Measurements from ENCODE around the gene PITPNC1.
"Not testable (repeated sequence)": the region's sequence is repeated elsewhere in the genome, so short reads cannot be mapped to it uniquely, and the experiment has no call there.

Gene PITPNC1

GRCh38 chr17:67480959-67481358 is 103.9 kb downstream of the PITPNC1 start:
- H3K4me3 Mint-ChIP-seq; DNase-seq; H3K9me3 Mint-ChIP-seq; H3K27me3 Mint-ChIP-seq; ATAC-seq; H3K36me3 Mint-ChIP-seq (ENCODE audit: low read depth): not testable (repeated sequence)
- peaks cover 83% of the 10 kb centered on the region for H3K4me1 Mint-ChIP-seq
- peak overlapping the region; percentile 90 for H3K27ac Mint-ChIP-seq

- H3K4me1 Mint-ChIP-seq, result peaks cover 84% of the 10 kb centered on the region
- ATAC-seq, result no peak
- no peaks in the 10 kb centered on the region for H3K27me3 Mint-ChIP-seq
- DNase-seq, result no peak
- peaks cover 1% of the 10 kb centered on the region for H3K36me3 Mint-ChIP-seq (ENCODE audit: low read depth)
- peak overlapping the region; percentile 90 for H3K27ac Mint-ChIP-seq
- H3K4me3 Mint-ChIP-seq, result peak overlapping the region; percentile 45
- no peaks in the 10 kb centered on the region for H3K9me3 Mint-ChIP-seq
These were observed 104.7 kb downstream of the PITPNC1 start for GRCh38 chr17:67481808-67482207.

- Mint-ChIP-seq H3K36me3 (ENCODE audit: low read depth) (peaks cover 1% of the 10 kb centered on the region), H3K9me3 (no peaks in the 10 kb centered on the region), H3K27me3 (no peaks in the 10 kb centered on the region), H3K4me1 (peaks cover 88% of the 10 kb centered on the region), H3K27ac (peak overlapping the region; percentile 90), H3K4me3 (no peak overlapping the region)
- DNase-seq (no peak), ATAC-seq (no peak)
These were observed 105.7 kb downstream of the PITPNC1 start for GRCh38 chr17:67482764-67483163.

GRCh38 chr17:67484261-67484660 is 107.2 kb downstream of the PITPNC1 start:
- H3K27ac Mint-ChIP-seq, result peak overlapping the region; percentile 36
- H3K27me3 Mint-ChIP-seq, result no peaks in the 10 kb centered on the region
- H3K9me3 Mint-ChIP-seq, result no peaks in the 10 kb centered on the region
- H3K4me1 Mint-ChIP-seq, result peaks cover 84% of the 10 kb centered on the region
- peaks cover 5% of the 10 kb centered on the region for H3K36me3 Mint-ChIP-seq (ENCODE audit: low read depth)
- DNase-seq (no peak), ATAC-seq (no peak)
- no peak overlapping the region for H3K4me3 Mint-ChIP-seq

GRCh38 chr17:67485666-67486065 is 108.6 kb downstream of the PITPNC1 start:
- Mint-ChIP-seq H3K4me1 (peaks cover 79% of the 10 kb centered on the region), H3K4me3 (no peak overlapping the region), H3K36me3 (ENCODE audit: low read depth) (peaks cover 7% of the 10 kb centered on the region), H3K27me3 (no peaks in the 10 kb centered on the region), H3K9me3 (no peaks in the 10 kb centered on the region), H3K27ac (no peak overlapping the region)
- no peak for DNase-seq
- no peak for ATAC-seq

- Mint-ChIP-seq H3K27ac (peak overlapping the region; percentile 61), H3K9me3 (no peaks in the 10 kb centered on the region), H3K36me3 (ENCODE audit: low read depth) (peaks cover 7% of the 10 kb centered on the region), H3K4me3 (no peak overlapping the region), H3K4me1 (peaks cover 81% of the 10 kb centered on the region), H3K27me3 (no peaks in the 10 kb centered on the region)
- DNase-seq (no peak), ATAC-seq (no peak)
These were observed 110.4 kb downstream of the PITPNC1 start for GRCh38 chr17:67487506-67487905.

GRCh38 chr17:67488161-67488560 is 111.1 kb downstream of the PITPNC1 start:
- Mint-ChIP-seq H3K9me3 (no peaks in the 10 kb centered on the region), H3K4me1 (peaks cover 81% of the 10 kb centered on the region)
- DNase-seq, result no peak

GRCh38 chr17:67488768-67489167 is 111.7 kb downstream of the PITPNC1 start:
- Mint-ChIP-seq H3K4me1 (peaks cover 84% of the 10 kb centered on the region), H3K36me3 (ENCODE audit: low read depth) (peaks cover 7% of the 10 kb centered on the region), H3K9me3 (no peaks in the 10 kb centered on the region), H3K27me3 (no peaks in the 10 kb centered on the region), H3K4me3 (no peak overlapping the region), H3K27ac (peak overlapping the region; percentile 45)
- DNase-seq (no peak), ATAC-seq (no peak)

More at GRCh38 chr17:67488161-67488560, 111.1 kb downstream of the PITPNC1 start:
- Mint-ChIP-seq H3K36me3 (ENCODE audit: low read depth) (peaks cover 7% of the 10 kb centered on the region), H3K27me3 (no peaks in the 10 kb centered on the region), H3K27ac (peak overlapping the region; percentile 61), H3K4me3 (no peak overlapping the region)
- no peak for ATAC-seq

- Mint-ChIP-seq H3K27ac (peak overlapping the region; percentile 45), H3K4me3 (no peak overlapping the region)
These were observed 112.2 kb downstream of the PITPNC1 start for GRCh38 chr17:67489273-67489672.

GRCh38 chr17:67490471-67490870 is 113.4 kb downstream of the PITPNC1 start:
- H3K27me3 Mint-ChIP-seq, result no peaks in the 10 kb centered on the region
- ATAC-seq, result no peak
- no peak overlapping the region for H3K4me3 Mint-ChIP-seq
- H3K27ac Mint-ChIP-seq, result no peak overlapping the region
- DNase-seq, result no peak
- peaks cover 81% of the 10 kb centered on the region for H3K4me1 Mint-ChIP-seq
- peaks cover 7% of the 10 kb centered on the region for H3K36me3 Mint-ChIP-seq (ENCODE audit: low read depth)
- peaks cover 2% of the 10 kb centered on the region for H3K9me3 Mint-ChIP-seq

More at GRCh38 chr17:67489273-67489672, 112.2 kb downstream of the PITPNC1 start:
- DNase-seq, result no peak
- H3K4me1 Mint-ChIP-seq, result peaks cover 84% of the 10 kb centered on the region
- H3K9me3 Mint-ChIP-seq, result no peaks in the 10 kb centered on the region
- no peaks in the 10 kb centered on the region for H3K27me3 Mint-ChIP-seq
- peak; percentile 60 for ATAC-seq
- peaks cover 5% of the 10 kb centered on the region for H3K36me3 Mint-ChIP-seq (ENCODE audit: low read depth)

GRCh38 chr17:67491009-67491680 is 114.1 kb downstream of the PITPNC1 start:
- H3K36me3 Mint-ChIP-seq (ENCODE audit: low read depth), result peaks cover 9% of the 10 kb centered on the region
- H3K4me3 Mint-ChIP-seq, result no peak overlapping the region
- peaks cover 9% of the 10 kb centered on the region for H3K9me3 Mint-ChIP-seq
- no peak for DNase-seq
- H3K27me3 Mint-ChIP-seq, result no peaks in the 10 kb centered on the region
- H3K27ac Mint-ChIP-seq, result no peak overlapping the region
- no peak for ATAC-seq
- H3K4me1 Mint-ChIP-seq, result peaks cover 85% of the 10 kb centered on the region

GRCh38 chr17:67491681-67492024 is 114.6 kb downstream of the PITPNC1 start:
- peaks cover 10% of the 10 kb centered on the region for H3K9me3 Mint-ChIP-seq
- peaks cover 84% of the 10 kb centered on the region for H3K4me1 Mint-ChIP-seq
- H3K4me3 Mint-ChIP-seq, result no peak overlapping the region
- no peak for DNase-seq
- no peak for ATAC-seq
- H3K27me3 Mint-ChIP-seq, result no peaks in the 10 kb centered on the region
- H3K27ac Mint-ChIP-seq, result no peak overlapping the region
- peaks cover 9% of the 10 kb centered on the region for H3K36me3 Mint-ChIP-seq (ENCODE audit: low read depth)

- Mint-ChIP-seq H3K27ac (peak overlapping the region; percentile 10), H3K36me3 (ENCODE audit: low read depth) (peaks cover 9% of the 10 kb centered on the region), H3K4me1 (peaks cover 77% of the 10 kb centered on the region)
These were observed 115.2 kb downstream of the PITPNC1 start for GRCh38 chr17:67492251-67492740.

GRCh38 chr17:67492824-67493517 is 115.9 kb downstream of the PITPNC1 start:
- ATAC-seq (no peak), DNase-seq (no peak)
- peak overlapping the region; percentile 21 for H3K4me3 Mint-ChIP-seq
- H3K36me3 Mint-ChIP-seq (ENCODE audit: low read depth), result peaks cover 9% of the 10 kb centered on the region
- no peak overlapping the region for H3K27ac Mint-ChIP-seq
- H3K4me1 Mint-ChIP-seq, result peaks cover 71% of the 10 kb centered on the region
- no peaks in the 10 kb centered on the region for H3K27me3 Mint-ChIP-seq
- H3K9me3 Mint-ChIP-seq, result peaks cover 10% of the 10 kb centered on the region

More at GRCh38 chr17:67492251-67492740, 115.2 kb downstream of the PITPNC1 start:
- peaks cover 10% of the 10 kb centered on the region for H3K9me3 Mint-ChIP-seq
- no peak for DNase-seq
- peak; percentile 50 for ATAC-seq
- no peaks in the 10 kb centered on the region for H3K27me3 Mint-ChIP-seq
- H3K4me3 Mint-ChIP-seq, result peak overlapping the region; percentile 21

- Mint-ChIP-seq H3K4me1 (peaks cover 71% of the 10 kb centered on the region), H3K36me3 (ENCODE audit: low read depth) (peaks cover 9% of the 10 kb centered on the region)
These were observed 116.7 kb downstream of the PITPNC1 start for GRCh38 chr17:67493812-67494211.

More at GRCh38 chr17:67493812-67494211, 116.7 kb downstream of the PITPNC1 start:
- Mint-ChIP-seq H3K4me3 (no peak overlapping the region), H3K27me3 (no peaks in the 10 kb centered on the region), H3K27ac (no peak overlapping the region), H3K9me3 (peaks cover 10% of the 10 kb centered on the region)
- no peak for ATAC-seq
- no peak for DNase-seq

All from activated naive CD8-positive, alpha-beta T cell treated with anti-CD3 and anti-CD28 coated beads, Interleukin-2, amount 50 U/mL, for 24 hours (primary cell).